SK-N-SH (cell line): ENCODE measurements around the gene SUMF2.
"Not testable (repeated sequence)": the region's sequence is repeated elsewhere in the genome, so short reads cannot be mapped to it uniquely, and the experiment has no call there.

Experiments
- CHD2 ChIP-seq: fragments of 150-350 bp; IDR thresholded peaks from 2 replicates; pipeline ENCODE4 v1.6.1; 2018; ENCODE audit warnings: low read length; ENCODE audit not compliant: partially characterized antibody
- ELF1 ChIP-seq: IDR thresholded peaks from 2 replicates; pipeline ENCODE4 v1.4.0; 2012
- EP300 ChIP-seq, 2 experiments: IDR thresholded peaks; 2 replicates each; pipeline versions ENCODE4 v1.4.0 to v1.6.1; 2012; ENCODE audit warnings: borderline replicate concordance in 1 of 2, low read depth in 1 of 2, low read length in 1 of 2
- GABPA ChIP-seq: IDR thresholded peaks from 2 replicates; pipeline ENCODE4 v1.4.0; 2012; ENCODE audit warnings: low read depth, mild to moderate bottlenecking
- JUND ChIP-seq: IDR thresholded peaks from 2 replicates; pipeline ENCODE4 v1.4.0; 2012
- NRF1 ChIP-seq: IDR thresholded peaks from 2 replicates; pipeline ENCODE4 v1.6.1; 2012; ENCODE audit warnings: low read depth, mild to moderate bottlenecking, low read length
- SMC3 ChIP-seq: IDR thresholded peaks from 2 replicates; pipeline ENCODE4 v1.6.1; 2012; ENCODE audit warnings: low read depth, low read length, improper control_type of control experiment
- TCF12 ChIP-seq: IDR thresholded peaks from 2 replicates; pipeline ENCODE4 v1.4.0; 2012
- YY1 ChIP-seq: IDR thresholded peaks from 2 replicates; pipeline ENCODE4 v1.4.0; 2012; ENCODE audit warnings: low read depth, mild to moderate bottlenecking
- TF ChIP-seq, protein P1 (sequence below): fragments of 150-350 bp; IDR thresholded peaks from 2 replicates; pipeline ENCODE4 v1.6.1; 2017; ENCODE audit warnings: antibody characterized with exemption, low read length, low read depth, borderline replicate concordance
- TF ChIP-seq, protein P2 (sequence below): fragments of 200-600 bp; sonication (generic); IDR thresholded peaks from 2 replicates; pipeline ENCODE4 v1.6.1; 2017; ENCODE audit warnings: antibody characterized with exemption, mild to moderate bottlenecking, moderate library complexity
- TF ChIP-seq, protein P3 (sequence below): IDR thresholded peaks from 2 replicates; pipeline ENCODE4 v1.4.0; 2012; ENCODE audit warnings: low read depth
- TF ChIP-seq, protein P4 (sequence below): IDR thresholded peaks from 2 replicates; pipeline ENCODE4 v1.4.0; 2012; ENCODE audit warnings: low read depth, borderline replicate concordance
- TF ChIP-seq, protein P5 (sequence below): IDR thresholded peaks from 2 replicates; pipeline ENCODE4 v1.4.0; 2012; ENCODE audit warnings: low read depth, borderline replicate concordance

DNA sequence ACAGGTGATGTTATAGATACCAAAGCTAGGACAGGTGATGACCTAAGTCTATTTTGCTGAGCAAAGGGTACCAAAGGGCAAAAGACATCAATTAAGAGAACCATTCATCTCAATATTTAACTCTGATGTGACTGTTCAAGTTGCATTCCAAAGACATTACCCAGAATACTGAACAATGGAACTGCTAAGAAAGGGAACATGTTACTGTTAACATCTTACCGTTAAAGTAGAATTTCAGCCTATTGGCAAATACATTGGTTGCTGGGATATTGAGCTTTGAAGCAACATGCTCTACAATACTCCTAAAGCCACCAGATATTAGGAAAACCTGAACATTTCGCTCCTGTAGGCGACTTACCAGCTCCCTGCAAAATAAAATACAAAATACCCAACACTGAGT is 47.1 kb upstream of the SUMF2 start:
- TF ChIP-seq, protein P1, sequence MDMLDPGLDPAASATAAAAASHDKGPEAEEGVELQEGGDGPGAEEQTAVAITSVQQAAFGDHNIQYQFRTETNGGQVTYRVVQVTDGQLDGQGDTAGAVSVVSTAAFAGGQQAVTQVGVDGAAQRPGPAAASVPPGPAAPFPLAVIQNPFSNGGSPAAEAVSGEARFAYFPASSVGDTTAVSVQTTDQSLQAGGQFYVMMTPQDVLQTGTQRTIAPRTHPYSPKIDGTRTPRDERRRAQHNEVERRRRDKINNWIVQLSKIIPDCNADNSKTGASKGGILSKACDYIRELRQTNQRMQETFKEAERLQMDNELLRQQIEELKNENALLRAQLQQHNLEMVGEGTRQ: not testable (repeated sequence)
- not testable (repeated sequence) for TF ChIP-seq JUND; SMC3; CHD2; TCF12; EP300 (IDR thresholded peaks at IDR 0.05; ENCODE audit: borderline replicate concordance in 1 of 2, low read depth in 1 of 2, low read length in 1 of 2); GABPA; YY1; NRF1; ELF1
- TF ChIP-seq, protein P2, sequence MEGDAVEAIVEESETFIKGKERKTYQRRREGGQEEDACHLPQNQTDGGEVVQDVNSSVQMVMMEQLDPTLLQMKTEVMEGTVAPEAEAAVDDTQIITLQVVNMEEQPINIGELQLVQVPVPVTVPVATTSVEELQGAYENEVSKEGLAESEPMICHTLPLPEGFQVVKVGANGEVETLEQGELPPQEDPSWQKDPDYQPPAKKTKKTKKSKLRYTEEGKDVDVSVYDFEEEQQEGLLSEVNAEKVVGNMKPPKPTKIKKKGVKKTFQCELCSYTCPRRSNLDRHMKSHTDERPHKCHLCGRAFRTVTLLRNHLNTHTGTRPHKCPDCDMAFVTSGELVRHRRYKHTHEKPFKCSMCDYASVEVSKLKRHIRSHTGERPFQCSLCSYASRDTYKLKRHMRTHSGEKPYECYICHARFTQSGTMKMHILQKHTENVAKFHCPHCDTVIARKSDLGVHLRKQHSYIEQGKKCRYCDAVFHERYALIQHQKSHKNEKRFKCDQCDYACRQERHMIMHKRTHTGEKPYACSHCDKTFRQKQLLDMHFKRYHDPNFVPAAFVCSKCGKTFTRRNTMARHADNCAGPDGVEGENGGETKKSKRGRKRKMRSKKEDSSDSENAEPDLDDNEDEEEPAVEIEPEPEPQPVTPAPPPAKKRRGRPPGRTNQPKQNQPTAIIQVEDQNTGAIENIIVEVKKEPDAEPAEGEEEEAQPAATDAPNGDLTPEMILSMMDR: not testable (repeated sequence)
- TF ChIP-seq, protein P3, sequence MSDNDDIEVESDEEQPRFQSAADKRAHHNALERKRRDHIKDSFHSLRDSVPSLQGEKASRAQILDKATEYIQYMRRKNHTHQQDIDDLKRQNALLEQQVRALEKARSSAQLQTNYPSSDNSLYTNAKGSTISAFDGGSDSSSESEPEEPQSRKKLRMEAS: not testable (repeated sequence)
- TF ChIP-seq, protein P4, sequence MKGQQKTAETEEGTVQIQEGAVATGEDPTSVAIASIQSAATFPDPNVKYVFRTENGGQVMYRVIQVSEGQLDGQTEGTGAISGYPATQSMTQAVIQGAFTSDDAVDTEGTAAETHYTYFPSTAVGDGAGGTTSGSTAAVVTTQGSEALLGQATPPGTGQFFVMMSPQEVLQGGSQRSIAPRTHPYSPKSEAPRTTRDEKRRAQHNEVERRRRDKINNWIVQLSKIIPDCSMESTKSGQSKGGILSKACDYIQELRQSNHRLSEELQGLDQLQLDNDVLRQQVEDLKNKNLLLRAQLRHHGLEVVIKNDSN: not testable (repeated sequence)
- TF ChIP-seq, protein P5, sequence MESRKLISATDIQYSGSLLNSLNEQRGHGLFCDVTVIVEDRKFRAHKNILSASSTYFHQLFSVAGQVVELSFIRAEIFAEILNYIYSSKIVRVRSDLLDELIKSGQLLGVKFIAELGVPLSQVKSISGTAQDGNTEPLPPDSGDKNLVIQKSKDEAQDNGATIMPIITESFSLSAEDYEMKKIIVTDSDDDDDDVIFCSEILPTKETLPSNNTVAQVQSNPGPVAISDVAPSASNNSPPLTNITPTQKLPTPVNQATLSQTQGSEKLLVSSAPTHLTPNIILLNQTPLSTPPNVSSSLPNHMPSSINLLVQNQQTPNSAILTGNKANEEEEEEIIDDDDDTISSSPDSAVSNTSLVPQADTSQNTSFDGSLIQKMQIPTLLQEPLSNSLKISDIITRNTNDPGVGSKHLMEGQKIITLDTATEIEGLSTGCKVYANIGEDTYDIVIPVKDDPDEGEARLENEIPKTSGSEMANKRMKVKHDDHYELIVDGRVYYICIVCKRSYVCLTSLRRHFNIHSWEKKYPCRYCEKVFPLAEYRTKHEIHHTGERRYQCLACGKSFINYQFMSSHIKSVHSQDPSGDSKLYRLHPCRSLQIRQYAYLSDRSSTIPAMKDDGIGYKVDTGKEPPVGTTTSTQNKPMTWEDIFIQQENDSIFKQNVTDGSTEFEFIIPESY: not testable (repeated sequence)
